Muscle of back (tissue), 11 donors: ENCODE data around the gene ARID4B. TPM values are rescaled to one million over a fixed set of nuclear protein-coding genes. Genes with fewer than 3 reads are reported as not detected.
"Not testable (repeated sequence)": the region's sequence is repeated elsewhere in the genome, so short reads cannot be mapped to it uniquely, and the experiment has no call there.

Experiments used
- DNase-seq, 3 donors: peaks; one replicate each; pipeline versions ENCODE4 v3.0.0 to v3.0.0-alpha.2; 2013
- polyA plus RNA-seq, 10 donors: library from polyadenylated mRNA; unstranded; fragments of 120-200 nt; gene quantifications; one replicate each; pipeline ENCODE4 v1.2.1, GENCODE V29; 2013; ENCODE audit not compliant: insufficient read length in 10 of 10

ARID4B gene
- polyA plus RNA-seq, 10 donors: 19.5 to 26.0 (median 22.6) TPM

DNA sequence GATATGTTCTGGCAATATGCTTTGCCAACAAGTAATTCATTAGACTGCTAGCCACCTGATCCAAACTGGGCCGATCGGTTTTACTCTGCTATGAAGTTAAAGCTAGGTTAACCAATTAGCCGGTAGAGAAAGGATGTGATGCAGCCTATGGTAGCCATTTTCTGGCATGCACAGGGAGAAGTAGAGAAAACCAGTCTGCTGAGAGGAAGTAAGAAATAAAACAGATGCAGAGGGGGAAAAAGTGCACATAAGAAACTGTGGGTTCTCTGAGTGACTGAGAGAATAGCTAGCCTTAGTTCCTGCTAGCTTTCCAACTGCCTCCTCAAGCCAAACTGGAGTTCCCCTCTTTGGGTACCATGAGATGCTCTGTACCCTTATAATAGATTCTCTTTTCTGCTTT lies 52.8 kb downstream of the ARID4B start:
- peak in 1 of 3 donors; percentile 12 for DNase-seq

DNA sequence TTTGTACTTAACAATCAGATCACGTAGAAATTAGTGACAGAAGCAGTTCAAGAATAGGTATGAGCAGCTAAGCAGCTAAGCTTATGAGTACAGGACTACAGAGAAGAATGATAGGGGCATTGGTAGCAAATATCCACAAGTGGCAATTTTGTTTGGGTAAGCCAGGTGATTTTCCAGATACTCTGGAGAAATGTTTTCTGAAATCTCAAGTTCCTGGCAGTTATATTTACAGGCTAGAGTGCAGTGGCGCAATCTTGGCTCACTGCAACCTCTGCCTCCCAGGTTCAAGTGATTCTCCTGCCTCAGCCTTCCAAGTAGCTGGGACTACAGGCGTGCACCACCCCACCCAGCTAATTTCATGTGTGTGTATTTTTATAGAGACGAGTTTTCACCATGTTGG lies 55.1 kb downstream of the ARID4B start:
- DNase-seq: no peak

GRCh38 chr1:235270625-235271024 lies 57.4 kb downstream of the ARID4B start:
- peak in 1 of 3 donors; percentile 27 for DNase-seq

DNA sequence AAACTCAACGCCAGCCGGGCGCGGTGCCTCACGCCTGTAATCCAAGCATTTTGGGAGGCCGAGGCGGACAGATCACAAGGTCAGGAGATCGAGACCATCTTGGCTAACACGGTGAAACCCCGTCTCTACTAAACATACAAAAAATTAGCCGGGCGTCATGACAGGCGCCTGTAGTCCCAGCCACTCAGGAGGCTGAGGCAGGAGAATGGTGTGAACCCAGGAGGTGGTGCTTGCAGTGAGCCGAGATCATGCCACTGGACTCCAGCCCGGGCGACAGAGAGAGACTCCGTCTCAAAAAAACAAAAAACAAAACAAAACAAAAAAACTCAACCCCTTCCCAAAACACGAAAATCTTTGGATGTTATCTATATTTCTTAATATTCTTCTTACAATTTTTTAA lies 58.0 kb downstream of the ARID4B start:
- DNase-seq: not testable (repeated sequence)

GRCh38 chr1:235268379-235269125 lies 59.4 kb downstream of the ARID4B start:
- no peak for DNase-seq

DNA sequence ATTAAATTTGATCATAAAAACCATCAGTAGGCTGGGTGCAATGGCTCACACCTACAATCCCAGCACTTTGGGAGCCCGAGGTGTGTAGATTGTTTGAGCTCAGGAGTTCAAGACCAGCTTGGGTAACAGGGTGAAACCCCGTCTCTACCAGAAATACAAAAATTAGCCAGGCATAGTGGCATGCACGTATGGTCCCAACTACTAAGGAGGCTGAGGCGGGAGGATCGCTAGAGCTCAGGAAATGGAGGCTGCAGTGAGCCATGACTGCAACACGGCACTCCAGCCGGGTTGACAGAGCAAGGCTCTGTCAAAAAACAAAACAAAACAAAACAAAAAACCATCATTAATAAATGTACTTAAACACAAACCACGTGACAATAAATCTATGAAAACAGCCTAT lies 61.0 kb downstream of the ARID4B start:
- DNase-seq: no peak

- DNase-seq: peak in 2 of 3 donors; percentile 27 to 55
These were observed 61.7 kb downstream of the ARID4B start for GRCh38 chr1:235266325-235266724.

GRCh38 chr1:235265900-235266299 lies 62.1 kb downstream of the ARID4B start:
- DNase-seq: no peak

DNA sequence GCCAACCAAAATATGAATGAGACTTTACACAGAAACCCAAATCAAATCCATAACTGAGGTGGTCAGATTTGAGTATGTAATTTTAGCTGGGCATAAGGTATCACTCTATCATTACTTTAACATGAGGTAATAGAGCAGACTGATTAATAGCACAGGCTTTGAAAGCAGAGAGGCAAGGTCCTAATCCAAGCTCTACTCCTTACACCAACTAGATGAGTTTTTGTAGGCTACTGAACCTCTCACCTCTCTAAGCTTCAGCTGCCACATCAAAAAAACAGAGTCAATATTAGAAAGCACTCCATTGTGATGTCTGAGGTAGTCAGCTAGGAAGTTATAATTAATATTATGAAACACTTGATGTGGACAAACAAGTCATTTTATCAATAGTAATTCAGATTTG lies 63.7 kb downstream of the ARID4B start:
- DNase-seq: no peak

DNA sequence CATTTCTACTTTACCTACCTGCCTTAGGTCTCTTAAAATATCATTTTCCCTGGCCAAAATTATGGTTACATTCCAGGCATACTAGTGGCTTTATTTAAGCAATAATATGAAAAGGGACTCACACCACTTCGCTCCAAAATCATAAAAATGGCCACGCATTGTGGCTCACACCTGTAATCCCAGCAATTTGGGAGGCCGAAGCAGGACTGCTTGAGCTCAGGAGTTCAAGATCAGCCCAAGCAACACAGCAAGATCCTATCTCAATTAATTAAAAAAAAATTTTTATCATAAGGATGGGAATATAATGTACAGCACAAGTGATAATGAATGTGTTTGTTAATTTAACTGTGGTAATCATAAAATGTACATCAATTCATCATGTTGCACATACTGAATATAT lies 65.4 kb downstream of the ARID4B start:
- DNase-seq: no peak

- no peak for DNase-seq
These were observed 66.7 kb downstream of the ARID4B start for GRCh38 chr1:235261243-235261642.

- DNase-seq: no peak
These were observed 68.7 kb downstream of the ARID4B start for GRCh38 chr1:235259133-235259778.

GRCh38 chr1:235258068-235258467 lies 69.9 kb downstream of the ARID4B start:
- not testable (repeated sequence) for DNase-seq

DNA sequence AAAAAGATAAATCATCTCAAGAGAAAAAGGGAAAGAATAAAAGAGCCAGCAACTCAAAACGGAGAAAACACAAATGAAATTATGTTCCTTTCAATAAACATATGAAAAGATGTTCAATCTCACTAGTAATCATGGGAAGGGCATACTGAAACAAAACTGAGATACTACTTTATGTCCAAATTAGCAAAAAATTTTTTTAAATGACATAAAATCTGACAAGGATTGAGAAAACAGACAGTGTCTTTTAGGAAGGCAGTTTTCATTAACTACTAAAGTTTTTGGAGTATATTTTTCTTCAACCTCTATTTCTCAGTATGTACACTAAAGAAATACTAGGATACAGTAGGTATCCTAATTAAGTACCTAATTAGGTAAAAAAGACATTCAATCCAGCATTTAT lies 73.3 kb downstream of the ARID4B start:
- DNase-seq: no peak

- peak; percentile 61 to 76 (median 68) for DNase-seq
These were observed 74.6 kb downstream of the ARID4B start for GRCh38 chr1:235253219-235253962.

- DNase-seq: no peak
These were observed 77.5 kb downstream of the ARID4B start for GRCh38 chr1:235250430-235250829.

DNA sequence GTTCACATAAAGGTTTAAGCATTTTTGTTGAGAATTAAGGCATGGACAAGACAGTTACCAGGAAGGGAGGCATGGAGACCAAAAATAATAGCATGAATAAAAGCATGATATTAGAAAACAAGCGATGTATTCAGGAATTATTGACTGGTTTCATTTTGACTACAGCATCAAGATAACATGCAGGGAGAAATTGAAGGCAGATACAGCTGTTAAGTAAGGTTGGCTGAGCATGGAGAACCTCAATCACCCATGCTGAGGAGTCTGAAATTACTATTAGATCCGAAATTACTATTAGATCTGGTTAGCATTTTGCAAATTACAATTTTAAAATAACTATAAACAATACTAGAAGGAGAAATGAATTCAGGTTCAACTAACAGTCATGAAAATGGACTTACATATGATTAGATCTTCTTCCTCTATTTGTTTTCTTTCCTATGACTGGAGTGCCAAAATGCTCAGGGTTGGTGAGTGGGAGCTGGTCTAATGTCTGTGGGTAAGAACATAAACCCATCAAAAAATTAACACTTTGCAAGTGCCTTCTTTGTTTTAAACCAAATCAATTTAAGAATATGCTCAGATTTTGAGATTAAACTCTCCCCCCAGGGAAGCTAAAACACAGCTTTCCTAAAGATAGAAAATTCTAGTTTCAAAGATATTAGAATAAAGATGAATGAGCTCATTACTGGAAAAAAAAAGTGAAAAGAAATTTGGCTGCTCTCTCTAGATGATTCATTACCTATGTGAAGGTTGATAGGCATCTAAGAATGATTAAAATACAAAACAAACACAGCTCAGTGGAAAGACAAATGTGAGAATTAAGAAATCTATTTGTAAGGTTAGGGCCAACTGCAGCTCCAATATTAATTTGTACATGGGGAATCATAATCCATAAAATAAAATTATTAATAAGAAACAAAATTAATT lies 81.7 kb downstream of the ARID4B start:
- no peak for DNase-seq

- no peak for DNase-seq
These were observed 82.9 kb downstream of the ARID4B start for GRCh38 chr1:235244974-235245592.

DNA sequence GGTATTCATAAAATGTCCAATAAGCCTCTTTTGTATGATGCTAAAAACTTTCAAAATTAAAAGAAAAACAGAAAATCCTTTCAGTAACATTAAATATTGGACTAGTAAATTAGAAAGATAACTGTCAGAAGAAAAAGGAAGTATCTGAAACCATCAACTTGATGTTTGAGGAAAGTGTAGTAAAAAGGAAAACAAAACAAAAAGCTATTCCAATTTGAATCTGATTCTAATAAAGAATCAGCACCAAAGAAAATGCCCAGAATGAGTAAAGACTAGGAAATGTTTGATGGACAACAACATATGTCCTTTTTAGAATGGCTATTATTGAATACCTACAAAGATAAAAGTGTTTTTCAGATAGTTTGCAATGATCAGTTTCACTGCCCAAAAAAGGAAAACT lies 87.0 kb downstream of the ARID4B start:
- no peak for DNase-seq

DNA sequence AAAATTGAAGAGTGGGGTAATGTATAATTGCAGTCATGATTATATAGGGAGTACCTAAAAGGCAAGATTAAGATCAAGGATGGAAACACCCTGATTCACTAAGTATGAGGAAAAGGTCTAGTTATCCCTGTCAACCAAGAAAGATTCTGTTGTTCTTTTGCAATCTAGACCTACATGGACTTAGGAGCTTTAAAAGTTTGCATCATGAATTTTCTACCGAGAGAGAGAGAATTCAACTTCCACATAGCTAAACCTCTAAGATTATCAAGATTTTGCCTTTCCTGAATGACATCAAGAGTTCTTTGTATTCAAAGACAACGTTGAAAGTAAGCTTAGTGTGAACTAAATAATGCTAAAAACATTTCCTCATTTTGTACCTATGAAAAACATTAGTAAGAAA lies 88.1 kb downstream of the ARID4B start:
- DNase-seq: no peak

- DNase-seq: no peak
These were observed 89.4 kb downstream of the ARID4B start for GRCh38 chr1:235238558-235238957.
